ENCODE results near the gene SUCO.
"Not testable (repeated sequence)": the region's sequence is repeated elsewhere in the genome, so short reads cannot be mapped to it uniquely, and the experiment has no call there.

The SUCO gene

GRCh38 chr1:172574080-172574479 lies 41.1 kb downstream of the SUCO start:
- DNase-seq = no peak

GRCh38 chr1:172578586-172578985 lies 45.6 kb downstream of the SUCO start:
- DNase-seq = no peak

GRCh38 chr1:172581273-172581672 lies 48.3 kb downstream of the SUCO start:
- no peak for DNase-seq

GRCh38 chr1:172581779-172582178 lies 48.8 kb downstream of the SUCO start:
- DNase-seq = no peak

- no peak for DNase-seq
These were observed 49.9 kb downstream of the SUCO start for GRCh38 chr1:172582889-172583288.

GRCh38 chr1:172585348-172585747 lies 52.4 kb downstream of the SUCO start:
- no peak for DNase-seq

GRCh38 chr1:172585861-172586260 lies 52.9 kb downstream of the SUCO start:
- DNase-seq = no peak

- DNase-seq = no peak
These were observed 55.6 kb downstream of the SUCO start for GRCh38 chr1:172588296-172589291.

- DNase-seq = no peak
These were observed 56.6 kb downstream of the SUCO start for GRCh38 chr1:172589553-172589952.

- DNase-seq = not testable (repeated sequence)
These were observed 58.5 kb downstream of the SUCO start for GRCh38 chr1:172591429-172591828.

- not testable (repeated sequence) for DNase-seq
These were observed 62.1 kb downstream of the SUCO start for GRCh38 chr1:172595066-172595465.

- not testable (repeated sequence) for DNase-seq
These were observed 63.8 kb downstream of the SUCO start for GRCh38 chr1:172596782-172597181.

GRCh38 chr1:172599912-172600311 lies 67.0 kb downstream of the SUCO start:
- DNase-seq = no peak

GRCh38 chr1:172600615-172601014 lies 67.7 kb downstream of the SUCO start:
- no peak for DNase-seq

- DNase-seq = no peak
These were observed 68.2 kb downstream of the SUCO start for GRCh38 chr1:172601046-172601630.

- no peak for DNase-seq
These were observed 69.8 kb downstream of the SUCO start for GRCh38 chr1:172602706-172603105.

- DNase-seq = no peak
These were observed 70.9 kb downstream of the SUCO start for GRCh38 chr1:172603816-172604215.

- no peak for DNase-seq
These were observed 72.7 kb downstream of the SUCO start for GRCh38 chr1:172605641-172606040.

- no peak for DNase-seq
These were observed 74.2 kb downstream of the SUCO start for GRCh38 chr1:172607145-172607544.

GRCh38 chr1:172608098-172608601 lies 75.2 kb downstream of the SUCO start:
- no peak for DNase-seq

GRCh38 chr1:172609528-172609927 lies 76.6 kb downstream of the SUCO start:
- DNase-seq = peak; percentile 2

- no peak for DNase-seq
These were observed 79.5 kb downstream of the SUCO start for GRCh38 chr1:172612478-172612877.

GRCh38 chr1:172613294-172613693 lies 80.3 kb downstream of the SUCO start:
- no peak for DNase-seq

- no peak for DNase-seq
These were observed 83.2 kb downstream of the SUCO start for GRCh38 chr1:172616195-172616594.
